Ishikawa (cell line): Measurements from ENCODE around the gene CCDC57.

Source experiments
- CEBPB ChIP-seq: IDR thresholded peaks from 2 replicates; pipeline ENCODE4 v1.6.1; 2012
- CREB1 ChIP-seq: IDR thresholded peaks from 2 replicates; pipeline ENCODE4 v1.6.1; 2012; ENCODE audit warnings: low read depth
- EGR1 ChIP-seq: IDR thresholded peaks from 2 replicates; pipeline ENCODE4 v1.6.1; 2012
- EP300 ChIP-seq: IDR thresholded peaks from 2 replicates; pipeline ENCODE4 v1.6.1; 2012; ENCODE audit warnings: borderline replicate concordance
- FOXM1 ChIP-seq: IDR thresholded peaks from 2 replicates; pipeline ENCODE4 v1.6.1; 2012; ENCODE audit warnings: low read depth, borderline replicate concordance
- MAX ChIP-seq: IDR thresholded peaks from 2 replicates; pipeline ENCODE4 v1.6.1; 2012
- NFIC ChIP-seq: IDR thresholded peaks from 2 replicates; pipeline ENCODE4 v1.6.1; 2012
- RAD21 ChIP-seq: IDR thresholded peaks from 2 replicates; pipeline ENCODE4 v1.6.1; 2012; ENCODE audit warnings: low read depth
- REST ChIP-seq: IDR thresholded peaks from 2 replicates; pipeline ENCODE4 v1.6.1; 2012; ENCODE audit warnings: low read depth, mild to moderate bottlenecking
- TAF1 ChIP-seq: IDR thresholded peaks from 2 replicates; pipeline ENCODE4 v1.6.1; 2012; ENCODE audit warnings: low read depth, mild to moderate bottlenecking
- TCF12 ChIP-seq: IDR thresholded peaks from 2 replicates; pipeline ENCODE4 v1.6.1; 2012; ENCODE audit warnings: low read depth
- TEAD4 ChIP-seq: IDR thresholded peaks from 2 replicates; pipeline ENCODE4 v1.6.1; 2012
- YY1 ChIP-seq: IDR thresholded peaks from 2 replicates; pipeline ENCODE4 v1.6.1; 2012; ENCODE audit warnings: low read depth
- ZBTB7A ChIP-seq: IDR thresholded peaks from 2 replicates; pipeline ENCODE4 v1.6.1; 2012; ENCODE audit warnings: low read depth

- TF ChIP-seq EP300 (peak; percentile 98), EGR1 (peak; percentile 77), CEBPB (peak; percentile 81; the same call in 1 of the 2 replicates), CREB1 (peak; percentile 53), ZBTB7A (peak; percentile 92), TEAD4 (peak; percentile 93), FOXM1 (peak; percentile 92), RAD21 (peak; percentile 19; the same call in 1 of the 2 replicates), TAF1 (no peak; the same call in 1 of the 2 replicates), REST (0 out of 2 replicates have a peak, but pooled peaks have one; percentile 27), NFIC (peak; percentile 98), MAX (peak; percentile 92), YY1 (peak; percentile 81), TCF12 (peak; percentile 99)
These were observed 21.8 kb upstream of the CCDC57 start for GRCh38 chr17:82234211-82235055.
